GM23338 (cell line): Measurements from ENCODE around the gene GAB1.

Experiments used
- CREB1 ChIP-seq: fragments of 250-450 bp; sonication (Bioruptor Pico); IDR thresholded peaks from 2 replicates; pipeline ENCODE4 v1.5.0; 2020; ENCODE audit warnings: low read depth, mild to moderate bottlenecking, moderate library complexity
- CTCF ChIP-seq, 2 experiments: fragments of 200-600 bp in 1 of 2; sonication (generic) in 1 of 2; conservative IDR thresholded peaks; 2 replicates each; pipeline versions ENCODE4 v1.5.1 to v1.6.1; 2016 to 2017; ENCODE audit warnings: antibody characterized with exemption in 2 of 2, low read depth in 2 of 2, mild to moderate bottlenecking in 2 of 2, moderate library complexity in 1 of 2
- ETS1 ChIP-seq: IDR thresholded peaks from 2 replicates; pipeline ENCODE4 v1.6.1; 2016; ENCODE audit warnings: antibody characterized with exemption
- EZH2 ChIP-seq: fragments of 200-600 bp; sonication (generic); IDR thresholded peaks from one replicate; pipeline ENCODE4 v1.8.0; 2017; ENCODE audit warnings: antibody characterized with exemption, mild to moderate bottlenecking, low read depth; ENCODE audit not compliant: unreplicated experiment
- EZH2phosphoT487 ChIP-seq: fragments of 200-600 bp; sonication (generic); IDR thresholded peaks from one replicate; pipeline ENCODE4 v1.8.1; 2018; ENCODE audit warnings: antibody characterized with exemption; ENCODE audit not compliant: unreplicated experiment
- JUNB ChIP-seq: IDR thresholded peaks from one replicate; pipeline ENCODE4 v1.6.1; 2016; ENCODE audit warnings: antibody characterized with exemption; ENCODE audit not compliant: unreplicated experiment
- POLR2AphosphoS5 ChIP-seq: IDR thresholded peaks from 2 replicates; pipeline ENCODE4 v1.6.1; 2016; ENCODE audit warnings: antibody characterized with exemption, low read depth
- REST ChIP-seq: IDR thresholded peaks from one replicate; pipeline ENCODE4 v1.6.1; 2018; ENCODE audit warnings: antibody characterized with exemption; ENCODE audit not compliant: unreplicated experiment
- STAT1 ChIP-seq: IDR thresholded peaks from one replicate; pipeline ENCODE4 v1.6.1; 2016; ENCODE audit warnings: antibody characterized with exemption; ENCODE audit not compliant: unreplicated experiment
- ZNF114 ChIP-seq: fragments of 250-450 bp; sonication (Bioruptor Pico); IDR thresholded peaks from 2 replicates; pipeline ENCODE4 v1.5.0; 2020; ENCODE audit warnings: mild to moderate bottlenecking, moderate library complexity
- ZNF331 ChIP-seq: fragments of 250-450 bp; sonication (Bioruptor Pico); IDR thresholded peaks from 2 replicates; pipeline ENCODE4 v1.5.0; 2020; ENCODE audit warnings: low read depth, mild to moderate bottlenecking, moderate library complexity

DNA sequence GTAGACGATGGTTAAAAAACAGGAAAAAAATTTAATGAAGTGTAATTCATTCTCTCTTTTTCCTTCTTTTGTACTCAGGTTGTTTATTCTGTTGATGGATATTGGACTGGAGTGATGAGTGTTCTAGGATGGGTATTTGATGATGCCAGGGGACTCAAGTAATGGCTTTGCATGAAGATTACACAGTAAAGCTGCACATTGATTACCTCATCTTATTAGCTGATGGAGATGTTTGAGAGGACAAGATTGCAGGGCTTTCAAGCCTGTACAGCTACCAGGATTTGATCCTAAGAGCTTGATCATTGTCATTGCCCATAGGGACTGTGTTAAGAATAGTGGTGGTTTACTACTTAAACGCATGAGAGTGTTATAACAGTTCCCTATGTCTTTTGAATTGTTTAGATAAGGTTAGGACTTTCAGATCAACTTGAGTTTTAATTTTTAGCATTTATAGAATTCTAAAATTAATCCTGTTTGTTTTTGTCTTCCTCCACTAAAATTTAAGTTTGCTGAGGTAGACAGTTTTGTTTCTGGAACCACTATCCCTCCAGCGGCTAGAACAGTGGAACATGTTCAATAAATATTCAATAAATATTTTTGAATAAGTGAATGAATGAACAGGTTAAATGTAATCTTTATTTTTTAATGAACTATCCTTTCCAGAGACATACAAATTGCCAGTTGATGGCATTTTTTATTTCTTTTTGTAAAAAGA lies 58.2 kb downstream of the GAB1 start:
- TF ChIP-seq EZH2 (no peak), JUNB (no peak), CTCF (conservative IDR thresholded peaks at IDR 0.05; ENCODE audit: low read depth in 2 of 2) (no peak), ZNF114 (CRISPR knock-in tag) (no peak), EZH2phosphoT487 (no peak), REST (no peak), CREB1 (no peak), POLR2AphosphoS5 (no peak), STAT1 (no peak), ZNF331 (CRISPR knock-in tag) (no peak), ETS1 (no peak)
